Kidney epithelial cell (primary cell): ENCODE measurements around the gene TSR3. TPM values are rescaled to one million over a fixed set of nuclear protein-coding genes. Genes with fewer than 3 reads are reported as not detected.
A peak's percentile ranks its signal among the peaks of the same experiment; 100 is the strongest.

Source experiments
- DNase-seq: peaks from one replicate; pipeline ENCODE4 v3.0.0-alpha.2; 2010; ENCODE audit warnings: low read depth
- H3K27me3 ChIP-seq: 2 replicates; pipeline ENCODE4 v1.6.0; 2011; ENCODE audit warnings: low read length; ENCODE audit not compliant: control insufficient read depth, insufficient read depth
- H3K36me3 ChIP-seq: 2 replicates; pipeline ENCODE4 v1.5.1; 2011; ENCODE audit warnings: low read length; ENCODE audit not compliant: control insufficient read depth, insufficient read depth
- H3K4me3 ChIP-seq: 2 replicates; pipeline ENCODE4 v1.5.1; 2011; ENCODE audit warnings: low read depth, mild to moderate bottlenecking, control low read depth, low read length
- total RNA-seq: library from RNA; depleted of rRNA; stranded (reverse); fragments of >200 nt; gene quantifications from 2 replicates; pipeline ENCODE4 v1.2.3, GENCODE V29; 2015
- TF ChIP-seq, protein P1 (sequence below): IDR thresholded peaks from 2 replicates; pipeline ENCODE4 v1.5.1; 2011; ENCODE audit warnings: mild to moderate bottlenecking, moderate library complexity, low read length, control low read depth, inconsistent platforms; ENCODE audit not compliant: insufficient read depth, poor library complexity, severe bottlenecking

TSR3 gene
- total RNA-seq, 1 donor from 2014 or later, result 138 TPM

DNA sequence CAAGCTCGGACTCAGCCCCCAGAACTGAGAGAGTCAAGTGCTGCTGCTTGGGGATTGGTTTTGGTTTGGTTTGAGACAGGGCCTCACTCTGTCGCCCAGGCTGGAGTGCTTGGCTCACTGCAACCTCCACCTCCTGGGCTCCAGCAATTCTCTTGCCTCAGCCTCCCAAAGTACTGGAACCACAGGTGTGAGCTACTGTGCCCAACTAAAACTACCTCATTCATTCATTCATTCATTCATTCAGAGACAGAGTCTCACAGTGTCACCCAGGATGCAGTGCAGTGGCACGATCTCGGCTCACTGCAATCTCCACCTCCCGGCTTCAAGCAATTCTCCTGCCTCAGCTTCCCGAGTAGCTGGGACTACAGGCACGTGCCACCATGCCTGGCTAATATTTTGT, 38.1 kb upstream of the TSR3 start:
- Histone ChIP-seq H3K4me3 (no peak overlapping the region), H3K36me3 (no peaks in the 10 kb centered on the region), H3K27me3 (no peaks in the 10 kb centered on the region)
- no peak for DNase-seq
- TF ChIP-seq, protein P1, sequence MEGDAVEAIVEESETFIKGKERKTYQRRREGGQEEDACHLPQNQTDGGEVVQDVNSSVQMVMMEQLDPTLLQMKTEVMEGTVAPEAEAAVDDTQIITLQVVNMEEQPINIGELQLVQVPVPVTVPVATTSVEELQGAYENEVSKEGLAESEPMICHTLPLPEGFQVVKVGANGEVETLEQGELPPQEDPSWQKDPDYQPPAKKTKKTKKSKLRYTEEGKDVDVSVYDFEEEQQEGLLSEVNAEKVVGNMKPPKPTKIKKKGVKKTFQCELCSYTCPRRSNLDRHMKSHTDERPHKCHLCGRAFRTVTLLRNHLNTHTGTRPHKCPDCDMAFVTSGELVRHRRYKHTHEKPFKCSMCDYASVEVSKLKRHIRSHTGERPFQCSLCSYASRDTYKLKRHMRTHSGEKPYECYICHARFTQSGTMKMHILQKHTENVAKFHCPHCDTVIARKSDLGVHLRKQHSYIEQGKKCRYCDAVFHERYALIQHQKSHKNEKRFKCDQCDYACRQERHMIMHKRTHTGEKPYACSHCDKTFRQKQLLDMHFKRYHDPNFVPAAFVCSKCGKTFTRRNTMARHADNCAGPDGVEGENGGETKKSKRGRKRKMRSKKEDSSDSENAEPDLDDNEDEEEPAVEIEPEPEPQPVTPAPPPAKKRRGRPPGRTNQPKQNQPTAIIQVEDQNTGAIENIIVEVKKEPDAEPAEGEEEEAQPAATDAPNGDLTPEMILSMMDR, result no peak

DNA sequence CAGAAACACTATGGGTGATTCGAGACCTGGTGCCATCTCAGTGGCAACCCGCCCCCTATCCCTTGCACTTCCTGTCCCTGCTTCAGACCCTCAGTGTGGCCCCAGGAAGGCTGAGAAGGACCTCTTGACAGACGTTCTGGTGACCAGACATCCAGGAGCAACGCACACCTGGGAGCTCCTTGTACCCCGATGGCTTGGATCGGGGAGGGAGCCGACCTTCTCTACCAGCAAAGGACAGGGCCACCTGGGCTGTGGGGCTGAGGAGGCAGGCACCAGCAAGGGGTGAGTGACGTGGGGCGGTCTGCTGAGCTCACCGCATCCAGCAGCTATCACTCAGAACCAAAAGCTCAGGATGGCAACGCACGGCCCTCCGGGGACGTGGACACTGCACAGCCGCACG, 35.7 kb upstream of the TSR3 start:
- H3K27me3 ChIP-seq, result no peaks in the 10 kb centered on the region
- no peak overlapping the region for H3K4me3 ChIP-seq
- DNase-seq, result no peak
- H3K36me3 ChIP-seq, result no peaks in the 10 kb centered on the region
- TF ChIP-seq, protein P1, result no peak

DNA sequence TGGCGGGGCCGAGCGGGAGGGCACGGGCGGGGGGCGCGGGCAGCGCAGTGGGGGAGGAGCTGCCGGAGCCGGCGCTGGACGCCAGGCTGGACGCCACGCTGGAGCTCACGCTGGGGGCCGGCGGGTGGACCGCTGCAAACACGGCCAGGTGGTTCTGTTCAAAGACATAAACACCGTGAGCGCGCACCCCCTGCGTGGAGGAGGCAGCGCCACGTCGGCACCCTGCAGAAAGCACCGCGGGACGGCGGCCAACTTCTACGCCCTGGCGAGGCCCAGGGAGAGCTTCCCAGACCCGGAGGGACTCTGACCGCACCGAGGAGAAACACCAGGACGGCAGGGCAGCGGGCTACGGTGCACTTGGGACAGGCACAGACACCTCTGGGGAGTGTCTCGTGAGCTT, 33.6 kb upstream of the TSR3 start:
- TF ChIP-seq, protein P1, result no peak
- Histone ChIP-seq H3K4me3 (no peak overlapping the region), H3K36me3 (no peaks in the 10 kb centered on the region), H3K27me3 (no peaks in the 10 kb centered on the region)
- DNase-seq, result no peak

DNA sequence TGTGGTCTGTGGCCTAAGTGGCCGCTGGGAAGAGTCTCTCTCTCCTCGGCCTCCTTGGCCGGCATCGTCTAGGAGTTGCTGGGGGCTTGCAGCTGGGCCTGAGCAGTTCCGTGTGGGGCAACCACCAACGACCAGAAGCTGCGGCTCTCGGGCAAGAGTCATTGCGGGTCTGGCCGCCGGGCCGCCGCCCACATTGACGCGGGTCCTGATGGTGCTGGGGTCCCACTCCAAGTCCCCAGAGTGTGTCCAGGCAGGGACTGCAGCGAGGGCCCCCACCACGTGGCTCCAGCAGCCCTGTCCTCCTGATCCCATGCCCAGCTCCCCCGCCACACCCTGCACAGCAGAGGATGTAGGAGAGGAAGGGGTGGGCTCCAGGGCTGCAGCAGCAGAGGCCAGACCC, 31.9 kb upstream of the TSR3 start:
- TF ChIP-seq, protein P1, result no peak
- H3K27me3 ChIP-seq, result no peaks in the 10 kb centered on the region
- no peaks in the 10 kb centered on the region for H3K36me3 ChIP-seq
- DNase-seq, result no peak
- no peak overlapping the region for H3K4me3 ChIP-seq

DNA sequence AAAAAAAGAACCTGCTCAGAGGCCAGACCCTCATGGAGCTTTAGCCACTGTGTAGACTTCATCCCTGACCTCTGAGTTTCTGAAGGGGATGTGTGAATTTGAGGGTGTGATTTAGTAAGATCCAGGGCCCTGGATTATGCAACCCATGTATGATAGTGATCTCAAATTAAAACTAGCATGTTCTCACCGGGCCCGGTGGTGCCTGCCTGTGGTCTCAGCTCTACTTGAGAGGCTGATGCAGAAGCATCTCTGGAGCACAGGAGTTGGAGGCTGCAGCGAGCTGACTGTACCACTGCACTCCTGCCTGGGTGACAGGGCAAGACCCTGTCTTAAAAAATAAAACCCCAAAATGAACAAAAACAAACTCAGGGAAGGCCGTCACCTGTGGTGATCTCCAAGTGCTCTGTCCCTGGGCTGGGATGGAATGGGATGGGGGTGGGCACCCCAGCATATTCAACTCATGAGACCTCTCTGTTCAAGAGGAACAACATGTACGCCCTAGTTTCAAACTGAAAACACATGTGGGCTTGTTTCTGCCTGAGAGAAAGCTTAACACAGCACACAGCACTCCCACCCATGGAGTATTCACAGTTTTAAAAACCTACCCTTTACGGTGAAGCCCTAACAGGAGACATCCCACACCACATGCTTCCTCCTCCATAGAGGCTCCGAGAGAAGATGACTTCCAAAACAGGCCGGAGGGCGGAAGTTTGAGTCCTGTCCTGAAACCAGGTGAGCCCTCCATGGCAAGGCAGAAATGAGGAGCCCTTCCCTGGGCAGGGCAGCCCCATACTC, 30.1 kb upstream of the TSR3 start:
- DNase-seq, result no peak
- TF ChIP-seq, protein P1, result no peak
- Histone ChIP-seq H3K36me3 (no peaks in the 10 kb centered on the region), H3K27me3 (no peaks in the 10 kb centered on the region), H3K4me3 (no peak overlapping the region)

DNA sequence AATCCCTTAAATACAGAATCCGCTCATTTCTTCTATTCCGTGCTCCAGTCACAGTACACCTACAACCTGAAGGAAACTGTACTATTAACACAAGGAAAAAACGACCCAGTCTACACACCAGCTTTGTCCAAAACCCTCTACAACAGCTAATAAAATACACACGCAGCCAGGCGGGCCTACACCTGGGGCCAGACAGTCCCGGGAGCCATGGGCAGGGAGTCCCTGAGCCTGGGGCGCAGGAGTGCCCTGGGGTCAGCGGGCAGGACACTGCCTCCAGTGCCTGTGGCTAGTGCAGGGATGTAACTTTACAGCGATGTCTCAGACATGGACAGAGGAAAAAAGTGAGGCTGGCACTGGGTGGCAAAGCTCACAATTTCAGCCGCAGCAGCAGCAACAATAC, 28.5 kb upstream of the TSR3 start:
- Histone ChIP-seq H3K36me3 (no peaks in the 10 kb centered on the region), H3K27me3 (no peaks in the 10 kb centered on the region), H3K4me3 (peak overlapping the region; percentile 62)
- TF ChIP-seq, protein P1, result no peak
- no peak for DNase-seq
